DMS153 treated with DMSO at 0.1 percent for 48 hours (cell line): Measurements from ENCODE around the gene SMC1A.
"Not testable (repeated sequence)": the region's sequence is repeated elsewhere in the genome, so short reads cannot be mapped to it uniquely, and the experiment has no call there.

Experiments
- DNase-seq: peaks from one replicate; lab custom pipeline; 2025; ENCODE audit not compliant: unreplicated experiment; lab: John Stamatoyannopoulos, UW

SMC1A gene

DNA sequence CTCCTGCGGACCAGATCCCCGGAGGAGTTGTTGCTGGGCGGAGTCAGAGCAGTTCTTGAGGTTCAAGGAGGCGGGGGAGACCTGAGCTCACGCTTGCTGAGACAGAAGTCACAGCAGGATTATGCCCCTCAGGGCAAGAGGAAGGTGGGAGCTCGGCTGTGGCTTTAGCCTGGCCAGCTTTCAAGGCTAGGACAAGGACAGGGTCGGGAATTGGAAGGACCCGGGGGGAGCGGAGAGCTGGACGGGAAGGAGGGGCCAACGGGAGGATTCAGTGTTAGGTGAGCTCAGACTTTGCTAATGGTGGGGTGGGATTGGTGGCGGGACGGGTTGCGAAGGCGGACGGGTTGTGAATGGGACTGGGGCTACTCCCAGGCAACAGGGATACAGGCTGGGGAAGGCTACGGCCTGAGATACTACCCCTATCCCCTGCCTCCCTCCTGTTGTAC, 430 bp upstream of the SMC1A start, which contains the start of gene RIBC1:
TSS of gene RIBC1 (plus strand) at position 13 of the 446 bp plus-strand sequence. CDS start 3,404 bp downstream, outside the sequence.
- DNase-seq, result no peak

DNA sequence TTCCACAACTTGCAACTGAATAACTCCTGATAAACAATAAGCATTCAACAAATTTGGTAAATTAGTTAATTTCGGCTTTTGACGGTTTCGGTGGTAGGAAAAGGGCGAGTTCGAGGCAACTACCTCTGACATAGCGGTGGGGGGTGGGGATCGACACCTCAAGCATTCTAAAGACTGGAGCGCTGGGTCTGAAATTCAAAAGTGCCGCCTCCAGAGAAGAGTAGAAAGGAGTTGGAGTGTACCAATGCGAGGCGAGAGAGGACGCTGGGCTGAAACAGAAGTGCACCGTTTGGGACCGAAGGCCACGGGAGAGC, 725 bp downstream of the SMC1A start:
- DNase-seq, result no peak

DNA sequence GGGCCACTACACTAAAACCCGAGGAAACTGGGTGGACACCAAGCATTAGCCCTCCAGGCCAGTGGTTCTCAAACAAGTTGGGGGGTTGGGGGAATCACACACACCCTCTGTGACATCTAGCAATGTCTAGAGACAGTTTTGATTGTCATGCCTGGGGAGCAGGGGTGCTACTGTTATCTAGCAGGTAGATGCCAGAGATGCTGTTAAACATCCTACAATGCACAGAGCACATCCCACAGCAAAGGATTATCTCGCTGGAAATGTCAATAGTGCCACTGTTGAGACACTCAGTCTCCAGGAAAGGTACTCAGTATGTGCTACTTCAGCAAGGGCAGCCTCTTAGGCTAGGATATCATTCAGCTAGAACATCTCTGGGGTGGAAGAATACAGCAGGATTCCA, 1.3 kb downstream of the SMC1A start:
- DNase-seq, result no peak

GRCh38 chrX:53420351-53420750, 2.1 kb downstream of the SMC1A start:
- DNase-seq, result not testable (repeated sequence)

DNA sequence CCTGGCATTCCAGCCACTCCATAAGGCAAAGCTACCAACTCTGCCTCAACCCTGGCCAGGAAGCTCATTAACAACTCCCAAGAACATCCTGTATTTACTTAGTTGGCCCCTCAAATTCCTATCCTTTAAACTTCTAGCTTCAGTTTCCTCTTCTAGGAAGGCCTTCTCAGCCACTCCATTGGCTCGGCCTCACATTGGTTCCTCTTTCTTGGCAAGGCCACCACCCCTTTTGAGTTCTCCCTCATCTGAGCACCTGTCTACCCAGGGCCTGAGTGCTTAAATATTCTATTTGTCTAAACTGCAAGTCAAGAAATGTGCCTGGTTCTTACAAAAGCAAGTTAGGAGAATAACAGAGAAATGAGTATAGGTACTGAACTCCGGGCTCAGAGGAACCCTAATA, 10.0 kb downstream of the SMC1A start:
- no peak for DNase-seq

- no peak for DNase-seq
These were observed 18.9 kb downstream of the SMC1A start for GRCh38 chrX:53403535-53403934.

GRCh38 chrX:53398216-53398615, 24.2 kb downstream of the SMC1A start:
- DNase-seq, result no peak

DNA sequence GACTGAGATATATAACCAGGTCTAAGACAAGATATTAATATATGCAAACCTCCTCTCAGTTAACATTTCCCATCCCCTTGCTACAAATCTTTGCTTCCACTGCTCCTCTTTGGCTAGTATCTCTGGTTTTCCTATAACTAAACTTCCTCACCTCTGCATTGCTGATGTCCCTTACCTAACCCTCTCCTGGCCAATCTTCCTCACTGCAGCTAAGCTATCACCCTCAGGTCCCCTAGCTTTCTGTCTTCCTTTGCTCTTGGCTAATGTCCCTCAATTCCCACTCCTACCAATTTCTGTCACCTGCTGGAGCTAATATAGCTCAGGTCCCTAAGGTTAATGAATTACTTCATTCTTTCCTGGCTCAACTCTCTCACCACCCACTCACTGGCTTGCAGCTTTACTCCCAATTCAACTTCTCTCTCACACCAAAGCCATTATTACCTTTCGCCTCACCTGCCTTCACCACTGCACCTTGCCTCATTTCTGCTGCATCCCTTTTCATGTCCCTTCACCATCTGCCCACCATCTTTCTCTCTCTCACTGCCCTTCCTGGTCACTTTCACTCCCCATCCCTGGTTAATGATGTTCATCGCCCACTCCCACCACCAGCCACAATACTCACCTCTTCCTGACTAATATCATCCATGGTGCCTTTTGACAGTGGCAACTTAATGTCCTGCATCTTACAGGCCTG, 26.7 kb downstream of the SMC1A start:
- DNase-seq, result no peak

DNA sequence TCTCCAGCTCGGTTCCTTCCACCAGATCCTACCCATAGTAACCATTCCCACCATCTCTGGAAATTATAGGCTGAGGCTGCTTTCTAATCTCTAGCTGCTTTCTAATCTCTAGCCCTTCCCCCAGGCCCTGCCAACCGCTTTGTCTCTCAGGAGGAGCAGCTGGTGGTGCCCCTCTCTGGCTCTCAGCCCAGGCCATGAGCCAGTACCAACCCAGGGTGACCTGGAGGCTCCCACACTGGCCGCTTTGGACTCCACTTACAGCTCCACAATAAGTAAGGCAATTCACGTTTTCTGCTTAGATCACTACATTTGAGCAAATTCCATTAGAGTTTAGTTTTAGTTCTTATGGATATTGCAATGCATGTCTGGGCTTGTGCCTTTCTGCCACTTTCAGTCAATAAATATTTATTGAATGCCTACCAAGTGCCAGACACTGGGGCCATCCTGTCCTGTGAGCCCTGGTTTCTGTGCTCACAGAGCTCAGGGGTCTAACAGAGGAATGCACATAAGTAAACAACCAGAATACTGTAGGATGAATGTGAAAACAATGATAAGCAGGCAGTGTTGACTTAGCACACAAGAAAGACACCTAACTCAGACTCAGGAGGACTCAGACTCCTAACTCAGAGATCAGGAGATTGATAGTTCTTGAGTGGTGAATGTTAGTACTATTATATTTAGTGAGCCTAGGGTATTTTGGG, 38.9 kb downstream of the SMC1A start:
- no peak for DNase-seq

- DNase-seq, result no peak
These were observed 42.7 kb downstream of the SMC1A start for GRCh38 chrX:53379747-53380146.

- no peak for DNase-seq
These were observed 43.3 kb downstream of the SMC1A start for GRCh38 chrX:53379008-53379710.

DNA sequence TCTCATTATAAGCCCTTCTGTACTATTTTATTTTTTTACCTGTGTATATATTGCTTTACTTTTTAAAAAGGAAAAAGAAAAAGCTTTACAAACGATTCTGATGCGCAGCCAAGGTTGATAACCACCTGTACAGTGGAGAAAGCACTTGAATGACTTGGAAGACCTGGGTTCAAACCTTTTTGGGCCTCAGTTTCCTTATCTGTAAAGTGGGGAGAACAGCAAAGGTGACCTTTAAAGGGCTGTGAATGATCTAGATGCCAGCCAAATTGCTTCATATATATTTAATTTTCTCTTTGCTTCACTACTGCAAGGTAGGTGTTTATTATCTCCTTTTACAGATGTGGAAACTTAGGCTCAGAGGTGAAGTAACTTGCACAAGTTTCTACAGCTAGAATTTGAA, 45.0 kb downstream of the SMC1A start:
- DNase-seq, result no peak

DNA sequence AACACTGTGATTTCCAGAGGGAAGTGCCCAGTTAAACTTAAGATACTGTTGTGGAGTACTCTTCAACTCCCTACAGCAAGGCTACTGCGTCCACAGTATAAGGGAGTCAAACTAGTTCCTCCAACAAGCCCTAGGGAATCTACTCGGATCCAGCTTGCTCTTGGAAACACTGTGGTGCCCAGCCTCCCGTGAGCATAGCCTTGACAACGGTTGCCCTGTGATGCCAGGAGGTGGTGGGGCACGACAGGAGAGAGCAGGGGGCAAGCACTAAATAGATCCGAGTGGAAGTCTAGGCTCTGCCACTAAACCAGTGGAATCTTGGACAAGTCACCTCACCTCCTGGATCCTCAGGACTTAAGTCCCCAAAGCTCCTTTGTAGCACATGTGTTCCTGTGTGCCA, 45.6 kb downstream of the SMC1A start:
- no peak for DNase-seq

DNA sequence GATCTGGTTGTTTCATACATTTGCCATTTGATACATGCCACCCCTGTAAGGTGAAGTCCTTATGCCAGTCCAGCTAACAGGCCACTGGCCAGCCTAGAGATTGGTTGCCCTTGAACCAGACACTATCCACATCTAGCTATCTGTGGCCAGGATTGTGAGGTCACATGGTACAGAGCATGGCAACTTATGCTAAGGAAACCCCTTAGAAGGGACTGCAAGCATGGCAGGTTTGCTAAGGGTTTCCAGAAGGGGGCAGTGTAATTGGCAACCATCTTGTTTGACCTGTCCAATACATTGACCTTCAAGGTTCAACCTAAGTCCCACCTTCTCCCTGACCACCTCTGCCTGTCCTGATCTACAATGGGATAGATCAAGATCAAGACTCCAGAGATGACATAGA, 47.5 kb downstream of the SMC1A start:
- DNase-seq, result no peak

DNA sequence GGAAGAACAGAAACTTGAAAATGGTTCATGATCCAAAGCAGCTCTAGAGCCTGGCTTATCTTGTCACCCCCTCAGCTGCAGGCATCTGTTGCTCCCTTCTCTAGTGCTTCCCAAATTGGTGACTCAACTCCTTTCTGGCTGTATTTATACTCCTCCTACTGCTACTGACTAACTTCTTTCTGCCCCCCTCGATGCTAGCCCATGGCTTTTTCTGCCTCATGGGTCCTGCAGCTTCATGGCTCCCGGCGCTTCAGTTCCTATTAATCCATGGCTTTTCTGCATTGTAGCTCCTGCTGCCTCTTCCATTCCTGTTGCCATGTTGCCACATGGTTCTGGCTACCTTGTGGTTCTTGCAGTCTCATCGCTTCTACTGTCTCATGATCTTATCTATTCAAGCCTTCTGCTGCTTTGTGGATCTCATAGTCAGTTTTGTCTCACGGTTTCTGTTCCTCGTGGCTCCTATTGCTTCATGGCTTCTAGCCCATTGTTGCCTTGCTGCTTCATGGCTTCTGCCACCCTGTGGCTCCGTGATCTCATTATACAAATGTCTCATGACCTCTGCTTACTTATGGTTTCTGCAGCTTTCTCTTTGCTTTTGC, 48.1 kb downstream of the SMC1A start:
- DNase-seq, result no peak

DNA sequence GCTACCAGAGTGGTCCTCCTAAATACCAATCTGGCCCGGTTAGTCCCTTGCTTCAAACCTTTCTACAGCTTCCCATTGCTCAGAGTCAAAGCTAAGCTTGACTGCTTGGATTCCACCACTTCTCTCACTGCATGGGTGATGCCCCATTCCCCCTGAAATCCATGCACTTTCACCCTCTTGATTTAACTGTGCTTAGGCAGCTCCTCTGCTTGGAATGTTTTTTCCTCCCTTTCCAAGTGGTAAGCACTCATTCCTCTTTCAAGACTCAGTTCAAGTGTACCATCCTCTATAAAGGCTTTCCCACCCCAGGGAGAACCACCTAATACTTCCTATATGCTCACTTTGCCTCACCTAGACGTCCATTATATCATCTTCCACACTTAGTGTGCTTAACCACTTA, 49.1 kb downstream of the SMC1A start:
- no peak for DNase-seq

DNA sequence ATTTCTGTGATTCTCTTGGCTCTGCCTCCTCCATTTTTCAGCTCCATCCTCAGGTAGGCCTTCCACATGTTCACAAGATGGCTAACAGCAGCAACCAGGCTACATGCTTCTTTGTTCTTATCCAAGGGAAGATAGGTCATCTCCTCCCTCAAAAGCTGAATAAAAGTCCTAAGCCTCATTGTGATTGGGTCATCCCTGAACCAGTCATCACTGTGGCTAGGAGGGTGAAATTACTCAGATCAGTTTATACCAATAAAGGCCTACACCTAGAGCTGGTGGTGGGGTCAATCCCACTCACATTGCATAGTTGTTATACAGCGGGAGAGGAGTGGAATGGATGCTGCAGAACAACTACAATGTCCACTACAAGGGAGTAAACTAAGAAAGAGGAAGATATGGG, 56.0 kb downstream of the SMC1A start:
- not testable (repeated sequence) for DNase-seq

- DNase-seq, result no peak
These were observed 60.0 kb downstream of the SMC1A start for GRCh38 chrX:53362449-53362848.

GRCh38 chrX:53357799-53358530, 64.5 kb downstream of the SMC1A start:
- no peak for DNase-seq

DNA sequence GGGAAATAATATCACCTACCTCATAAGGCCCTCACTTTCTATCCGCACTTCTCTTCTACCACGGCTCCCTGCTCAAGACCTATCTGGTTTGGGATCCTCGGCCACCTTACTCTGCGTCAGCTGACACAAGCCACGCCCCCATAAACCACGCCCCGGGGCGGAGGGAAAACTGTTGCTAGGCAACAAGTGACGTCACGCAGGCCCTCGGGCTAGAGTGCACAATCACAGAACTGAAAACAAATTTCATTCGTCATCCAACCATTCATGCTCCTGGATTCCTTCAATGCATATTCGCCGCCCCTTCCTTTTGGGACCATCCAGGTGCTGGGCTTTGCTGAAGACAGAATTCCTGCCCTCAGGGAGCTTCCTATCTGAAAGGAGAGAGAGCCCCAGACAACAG, 66.3 kb downstream of the SMC1A start:
- no peak for DNase-seq

DNA sequence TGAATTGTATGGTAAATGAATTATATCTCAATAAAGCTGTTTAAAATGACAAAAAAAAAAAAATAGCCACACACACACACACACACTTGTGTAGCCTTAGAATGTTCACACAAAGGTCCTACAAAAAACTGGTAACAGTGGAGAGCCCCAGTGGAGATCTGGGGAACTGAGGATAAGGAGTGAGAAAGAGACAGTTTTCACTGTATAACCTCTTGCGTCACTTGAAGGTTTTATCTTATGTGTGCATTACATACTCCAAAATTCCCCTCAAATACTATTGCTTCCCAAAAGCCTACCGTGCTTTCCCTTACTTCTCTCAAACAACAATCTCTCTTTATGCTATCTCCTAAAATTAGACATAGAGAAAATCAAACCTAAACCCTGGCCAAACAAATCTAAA, 67.8 kb downstream of the SMC1A start:
- DNase-seq, result no peak
